ENCODE measurements around the gene EMCN.

Gene EMCN

GRCh38 chr4:100466501-100466900 lies 51.3 kb downstream of the EMCN start:
- DNase-seq (ENCODE audit: low read depth) = no peak
- TF ChIP-seq CTCF (conservative IDR thresholded peaks at IDR 0.05; ENCODE audit: low read depth, low read length) = no peak

GRCh38 chr4:100461807-100462605 lies 55.8 kb downstream of the EMCN start:
- H3K4me3 ChIP-seq (ENCODE audit: low read length) = no peak overlapping the region
- peak; percentile 87 for DNase-seq (ENCODE audit: low read depth)
- no peak for TF ChIP-seq CTCF (conservative IDR thresholded peaks at IDR 0.05; ENCODE audit: low read depth, low read length)

More at GRCh38 chr4:100466501-100466900, 51.3 kb downstream of the EMCN start:
- H3K4me3 ChIP-seq (ENCODE audit: low read length) = no peak overlapping the region

GRCh38 chr4:100450449-100450848 lies 67.4 kb downstream of the EMCN start:
- no peak overlapping the region for H3K4me3 ChIP-seq (ENCODE audit: low read length)
- no peak for DNase-seq (ENCODE audit: low read depth)
- TF ChIP-seq CTCF (conservative IDR thresholded peaks at IDR 0.05; ENCODE audit: low read depth, low read length) = no peak

- no peak for TF ChIP-seq CTCF (conservative IDR thresholded peaks at IDR 0.05; ENCODE audit: low read depth, low read length)
- H3K4me3 ChIP-seq (ENCODE audit: low read length) = no peak overlapping the region
- no peak for DNase-seq (ENCODE audit: low read depth)
Measured at GRCh38 chr4:100431416-100431815, 86.4 kb downstream of the EMCN start.

GRCh38 chr4:100430451-100430850 lies 87.4 kb downstream of the EMCN start:
- TF ChIP-seq CTCF (conservative IDR thresholded peaks at IDR 0.05; ENCODE audit: low read depth, low read length) = no peak
- H3K4me3 ChIP-seq (ENCODE audit: low read length) = no peak overlapping the region
- no peak for DNase-seq (ENCODE audit: low read depth)

GRCh38 chr4:100429616-100430015 lies 88.2 kb downstream of the EMCN start:
- no peak overlapping the region for H3K4me3 ChIP-seq (ENCODE audit: low read length)
- no peak for TF ChIP-seq CTCF (conservative IDR thresholded peaks at IDR 0.05; ENCODE audit: low read depth, low read length)
- no peak for DNase-seq (ENCODE audit: low read depth)

- no peak for TF ChIP-seq CTCF (conservative IDR thresholded peaks at IDR 0.05; ENCODE audit: low read depth, low read length)
- no peak overlapping the region for H3K4me3 ChIP-seq (ENCODE audit: low read length)
- peak; percentile 72 for DNase-seq (ENCODE audit: low read depth)
Measured at GRCh38 chr4:100428051-100428450, 89.8 kb downstream of the EMCN start.

All from retinal pigment epithelial cell (primary cell).